ENCODE data around the gene TMX4. TPM values are rescaled to one million over a fixed set of nuclear protein-coding genes. Genes with fewer than 3 reads are reported as not detected.

The TMX4 gene
- total RNA-seq, result 35.7 TPM
- long read RNA-seq, full-length matches to known transcripts, result 69 of 81 reads
- long read RNA-seq, partial matches to known transcripts, result 4 of 81 reads
- long read RNA-seq, other reads (novel, unspliced or antisense), result 8 of 81 reads

- DNase-seq, result peak; percentile 100
- Histone ChIP-seq H3K27me3 (ENCODE audit: low read depth) (no peaks in the 10 kb centered on the region), H3K9me3 (no peaks in the 10 kb centered on the region), H3K27ac (peak within 1 kb of the TSS; percentile 99), H3K4me3 (peak within 1 kb of the TSS; percentile 84), H3K36me3 (no peaks in the 10 kb centered on the region), H3K4me1 (peaks cover 8% of the 10 kb centered on the region)
- peak; percentile 51 for TF ChIP-seq CTCF (IDR thresholded peaks at IDR 0.05)
- intact Hi-C loops (cut with DNase I), result no loop called here
- ATAC-seq, result peak; percentile 98
Observed at GRCh38 chr20:8019246-8019997, at the start of gene TMX4. Gene TMX4, minus strand, starts transcription at chr20:8019761. Its CDS starts 148 bp downstream, at chr20:8019613.

- Histone ChIP-seq H3K4me1 (no peaks in the 10 kb centered on the region), H3K9me3 (no peaks in the 10 kb centered on the region), H3K27me3 (ENCODE audit: low read depth) (no peaks in the 10 kb centered on the region), H3K36me3 (no peaks in the 10 kb centered on the region), H3K4me3 (no peak overlapping the region), H3K27ac (no peak overlapping the region)
- ATAC-seq (no peak), DNase-seq (no peak)
- intact Hi-C loops (cut with DNase I), result no loop called here
- no peak for TF ChIP-seq CTCF (IDR thresholded peaks at IDR 0.05)
Observed at GRCh38 chr20:8067082-8067481, 47.5 kb upstream of the TMX4 start.

GRCh38 chr20:8066662-8067061 is 47.1 kb upstream of the TMX4 start:
- no peaks in the 10 kb centered on the region for H3K27me3 ChIP-seq (ENCODE audit: low read depth)
- no peaks in the 10 kb centered on the region for H3K9me3 ChIP-seq
- TF ChIP-seq CTCF (IDR thresholded peaks at IDR 0.05), result no peak
- ATAC-seq (no peak), DNase-seq (no peak)
- no peaks in the 10 kb centered on the region for H3K36me3 ChIP-seq
- no peak overlapping the region for H3K27ac ChIP-seq
- no peaks in the 10 kb centered on the region for H3K4me1 ChIP-seq
- intact Hi-C loops (cut with DNase I), result no loop called here
- no peak overlapping the region for H3K4me3 ChIP-seq

- Histone ChIP-seq H3K36me3 (no peaks in the 10 kb centered on the region), H3K4me3 (no peak overlapping the region), H3K4me1 (no peaks in the 10 kb centered on the region), H3K27me3 (ENCODE audit: low read depth) (no peaks in the 10 kb centered on the region), H3K9me3 (no peaks in the 10 kb centered on the region), H3K27ac (no peak overlapping the region)
- intact Hi-C loops (cut with DNase I), result no loop called here
- ATAC-seq, result no peak
- no peak for DNase-seq
- no peak for TF ChIP-seq CTCF (IDR thresholded peaks at IDR 0.05)
Observed at GRCh38 chr20:8065691-8066090, 46.1 kb upstream of the TMX4 start.

- TF ChIP-seq CTCF (IDR thresholded peaks at IDR 0.05), result no peak
- ATAC-seq (no peak), DNase-seq (no peak)
- Histone ChIP-seq H3K4me1 (no peaks in the 10 kb centered on the region), H3K27ac (no peak overlapping the region), H3K4me3 (no peak overlapping the region), H3K27me3 (ENCODE audit: low read depth) (no peaks in the 10 kb centered on the region), H3K36me3 (no peaks in the 10 kb centered on the region), H3K9me3 (no peaks in the 10 kb centered on the region)
- intact Hi-C loops (cut with DNase I), result no loop called here
Observed at GRCh38 chr20:8062756-8063155, 43.2 kb upstream of the TMX4 start.

Measured in lower lobe of right lung (tissue), 2 donors.